Kidney epithelial cell (primary cell): Measurements from ENCODE around the gene SLC8A1. TPM values are rescaled to one million over a fixed set of nuclear protein-coding genes. Genes with fewer than 3 reads are reported as not detected.

Source experiments
- DNase-seq: peaks from one replicate; pipeline ENCODE4 v3.0.0-alpha.2; 2010; ENCODE audit warnings: low read depth
- H3K27me3 ChIP-seq: 2 replicates; pipeline ENCODE4 v1.6.0; 2011; ENCODE audit warnings: low read length; ENCODE audit not compliant: control insufficient read depth, insufficient read depth
- H3K36me3 ChIP-seq: 2 replicates; pipeline ENCODE4 v1.5.1; 2011; ENCODE audit warnings: low read length; ENCODE audit not compliant: control insufficient read depth, insufficient read depth
- H3K4me3 ChIP-seq: 2 replicates; pipeline ENCODE4 v1.5.1; 2011; ENCODE audit warnings: low read depth, mild to moderate bottlenecking, control low read depth, low read length
- CTCF ChIP-seq: IDR thresholded peaks from 2 replicates; pipeline ENCODE4 v1.5.1; 2011; ENCODE audit warnings: mild to moderate bottlenecking, moderate library complexity, low read length, control low read depth, inconsistent platforms; ENCODE audit not compliant: insufficient read depth, poor library complexity, severe bottlenecking
- total RNA-seq: library from RNA; depleted of rRNA; stranded (reverse); fragments of >200 nt; gene quantifications from 2 replicates; pipeline ENCODE4 v1.2.3, GENCODE V29; 2015

The SLC8A1 gene
- total RNA-seq, 1 donor from 2014 or later = 3.2 TPM

GRCh38 chr2:40346535-40347354, 105.1 kb downstream of the SLC8A1 start:
- no peak for DNase-seq
- TF ChIP-seq CTCF = no peak
- no peaks in the 10 kb centered on the region for H3K36me3 ChIP-seq
- no peak overlapping the region for H3K4me3 ChIP-seq
- no peaks in the 10 kb centered on the region for H3K27me3 ChIP-seq

- DNase-seq = no peak
- Histone ChIP-seq H3K36me3 (no peaks in the 10 kb centered on the region), H3K27me3 (no peaks in the 10 kb centered on the region), H3K4me3 (no peak overlapping the region)
- TF ChIP-seq CTCF = no peak
These were observed 107.5 kb downstream of the SLC8A1 start for GRCh38 chr2:40344364-40344763.

GRCh38 chr2:40343902-40344301, 108.0 kb downstream of the SLC8A1 start:
- TF ChIP-seq CTCF = no peak
- DNase-seq = no peak
- Histone ChIP-seq H3K36me3 (no peaks in the 10 kb centered on the region), H3K27me3 (no peaks in the 10 kb centered on the region), H3K4me3 (no peak overlapping the region)

- no peaks in the 10 kb centered on the region for H3K27me3 ChIP-seq
- TF ChIP-seq CTCF = no peak
- H3K4me3 ChIP-seq = no peak overlapping the region
- no peak for DNase-seq
- no peaks in the 10 kb centered on the region for H3K36me3 ChIP-seq
These were observed 110.7 kb downstream of the SLC8A1 start for GRCh38 chr2:40341198-40341597.

GRCh38 chr2:40339026-40339425, 112.9 kb downstream of the SLC8A1 start:
- H3K36me3 ChIP-seq = no peaks in the 10 kb centered on the region
- H3K27me3 ChIP-seq = no peaks in the 10 kb centered on the region
- TF ChIP-seq CTCF = no peak
- H3K4me3 ChIP-seq = no peak overlapping the region
- no peak for DNase-seq
